CD14-positive monocyte (primary cell): ENCODE data around the gene MS4A18. TPM values are rescaled to one million over a fixed set of nuclear protein-coding genes. Genes with fewer than 3 reads are reported as not detected.

Source experiments
- DNase-seq, 3 donors: peaks; one replicate each; pipeline ENCODE4 v3.0.0-alpha.2; 2011 to 2022
- H2AFZ ChIP-seq: 2 replicates; pipeline ENCODE4 v1.6.0; 2012; ENCODE audit warnings: mild to moderate bottlenecking, low read depth, low read length, inconsistent platforms; ENCODE audit not compliant: insufficient read depth, poor library complexity, severe bottlenecking
- H3K27ac ChIP-seq, 2 donors: 1 replicate in 1 of 2; 2 replicates in 1 of 2; pipeline ENCODE4 v1.5.1; 2012 to 2013; ENCODE audit warnings: low read length in 2 of 2, control low read depth in 1 of 2, inconsistent platforms in 1 of 2, low read depth in 1 of 2, mild to moderate bottlenecking in 1 of 2
- H3K27me3 ChIP-seq, 2 donors: one replicate each; pipeline versions ENCODE4 v1.6.0 to v1.6.1; 2011 to 2013; ENCODE audit warnings: low read length in 2 of 2; ENCODE audit not compliant: control insufficient read depth in 2 of 2, insufficient read depth in 2 of 2
- H3K36me3 ChIP-seq, 2 donors: replicated peaks in 1 of 2; 1 replicate in 1 of 2; 2 replicates in 1 of 2; pipeline versions ENCODE4 v1.5.1 to v1.6.1; 2012 to 2013; ENCODE audit warnings: low read length in 2 of 2, control low read depth in 1 of 2, inconsistent platforms in 1 of 2, mild to moderate bottlenecking in 1 of 2; ENCODE audit not compliant: insufficient read depth in 2 of 2, control insufficient read depth in 1 of 2
- H3K4me1 ChIP-seq, 2 donors: 1 replicate in 1 of 2; 2 replicates in 1 of 2; pipeline versions ENCODE4 v1.5.1 to v1.6.1; 2012 to 2013; ENCODE audit warnings: low read length in 2 of 2, control low read depth in 1 of 2, inconsistent platforms in 1 of 2, mild to moderate bottlenecking in 1 of 2, moderate library complexity in 1 of 2; ENCODE audit not compliant: insufficient read depth in 2 of 2, control insufficient read depth in 1 of 2
- H3K4me2 ChIP-seq: replicated peaks from 2 replicates; pipeline ENCODE3; 2012; ENCODE audit warnings: low read length, moderate library complexity, mild to moderate bottlenecking; ENCODE audit not compliant: poor library complexity, severe bottlenecking; ENCODE audit errors: extremely low read depth
- H3K4me3 ChIP-seq, 3 experiments: fragments of 200-600 bp in 1 of 3; sonication (generic) in 1 of 3; replicated peaks in 1 of 3; 1 replicate in 2 of 3; 2 replicates in 1 of 3; pipeline ENCODE4 v1.5.1; 2011 to 2013; ENCODE audit warnings: low read length in 3 of 3, mild to moderate bottlenecking in 3 of 3, control low read depth in 2 of 3, low read depth in 2 of 3, inconsistent platforms in 1 of 3, moderate library complexity in 1 of 3
- H3K79me2 ChIP-seq: 2 replicates; pipeline ENCODE4 v1.6.0; 2012; ENCODE audit warnings: mild to moderate bottlenecking, control low read depth, inconsistent platforms, low read length, moderate library complexity; ENCODE audit not compliant: insufficient read depth
- H3K9ac ChIP-seq: 2 replicates; pipeline ENCODE4 v1.6.0; 2017; ENCODE audit warnings: low read length, mild to moderate bottlenecking; ENCODE audit not compliant: insufficient read depth, poor library complexity, severe bottlenecking
- H3K9me3 ChIP-seq, 2 donors: replicated peaks in 1 of 2; 1 replicate in 1 of 2; 2 replicates in 1 of 2; pipeline versions ENCODE4 v1.5.1 to v1.6.1; 2012 to 2013; ENCODE audit warnings: low read length in 2 of 2, control low read depth in 1 of 2; ENCODE audit not compliant: control insufficient read depth in 1 of 2, insufficient read depth in 1 of 2
- H4K20me1 ChIP-seq: 2 replicates; pipeline ENCODE4 v1.6.0; 2012; ENCODE audit warnings: mild to moderate bottlenecking, low read length, control low read depth, moderate library complexity; ENCODE audit not compliant: insufficient read depth
- H3K27ac Mint-ChIP-seq, 7 donors: one replicate each; pipeline ENCODE4 v1.8.0; 2020; ENCODE audit warnings: mild to moderate bottlenecking in 7 of 7, mixed read lengths in 7 of 7, moderate library complexity in 6 of 7, inconsistent platforms in 2 of 7
- H3K27me3 Mint-ChIP-seq, 3 donors: one replicate each; pipeline ENCODE4 v1.8.0; 2021 to 2022; ENCODE audit warnings: low read depth in 3 of 3, mild to moderate bottlenecking in 3 of 3, mixed read lengths in 3 of 3, moderate library complexity in 3 of 3, inconsistent platforms in 1 of 3
- H3K36me3 Mint-ChIP-seq, 2 donors: one replicate each; pipeline ENCODE4 v1.8.0; 2020; ENCODE audit warnings: mixed read lengths in 2 of 2, inconsistent platforms in 1 of 2, mild to moderate bottlenecking in 1 of 2
- H3K4me1 Mint-ChIP-seq: one replicate; pipeline ENCODE4 v1.8.0; 2020; ENCODE audit warnings: mild to moderate bottlenecking, mixed read lengths
- H3K4me3 Mint-ChIP-seq, 2 donors: one replicate each; pipeline ENCODE4 v1.8.0; 2020; ENCODE audit warnings: mild to moderate bottlenecking in 2 of 2, mixed read lengths in 2 of 2, moderate library complexity in 1 of 2
- H3K9me3 Mint-ChIP-seq, 7 donors: one replicate each; pipeline ENCODE4 v1.8.0; 2020 to 2022; ENCODE audit warnings: mixed read lengths in 7 of 7, mild to moderate bottlenecking in 6 of 7, moderate library complexity in 6 of 7, inconsistent platforms in 2 of 7
- CTCF ChIP-seq: fragments of 200-600 bp; IDR thresholded peaks from one replicate; pipeline ENCODE4 v1.8.0; 2022; ENCODE audit warnings: antibody characterized with exemption, mild to moderate bottlenecking
- WGBS: methylation state at CpG from one replicate; pipeline ENCODE4 v1.1.5; 2013; ENCODE audit warnings: missing lambda C conversion rate; ENCODE audit not compliant: insufficient coverage; 5-methylcytosine and 5-hydroxymethylcytosine counted together
- intact Hi-C, 2 donors: fragments of 100-400 bp; cut with micrococcal nuclease; formaldehyde crosslinking; loops; one replicate each; pipeline versions ENCODE4 v1.15.0 to v1.15.1; 2023
- polyA plus RNA-seq, 3 donors: library from polyadenylated mRNA; depleted of rRNA in 1 of 3; unstranded in 2 of 3; stranded (reverse) in 1 of 3; fragments of 300-500 nt in 2 of 3; fragments of >200 nt in 1 of 3; fragmentation: Illumina TruSeq in 2 of 3; gene quantifications; 1 replicate in 2 of 3; 2 replicates in 1 of 3; pipeline ENCODE4 v1.2.3, GENCODE V29; 2012 to 2021

Gene MS4A18
- polyA plus RNA-seq, 3 donors = not detected

GRCh38 chr11:60774726-60775125, 50.2 kb downstream of the MS4A18 start:
- H3K36me3 ChIP-seq = no peaks in the 10 kb centered on the region
- WGBS = 88% methylated on average over 10 of the region's 13 CpGs
- no peak overlapping the region for H3K9ac ChIP-seq
- Mint-ChIP-seq H3K27me3 (peaks cover 3 to 10% (median 9%) of the 10 kb centered on the region in 3 donors), H3K9me3 (peaks cover 0 to 2% (median 0%) of the 10 kb centered on the region in 7 donors), H3K4me3 (peak overlapping the region in 1 of 2 donors; percentile 3), H3K27ac (no peak overlapping the region), H3K36me3 (no peaks in the 10 kb centered on the region), H3K4me1 (peaks cover 5% of the 10 kb centered on the region)
- H3K4me1 ChIP-seq = no peaks in the 10 kb centered on the region
- H3K27ac ChIP-seq = no peak overlapping the region
- H2AFZ ChIP-seq = no peak overlapping the region
- no peak for TF ChIP-seq CTCF
- H3K9me3 ChIP-seq = no peaks in the 10 kb centered on the region
- H3K79me2 ChIP-seq = no peaks in the 10 kb centered on the region
- DNase-seq = no peak
- H4K20me1 ChIP-seq = no peaks in the 10 kb centered on the region
- intact Hi-C loops = no loop called here
- no peak overlapping the region for H3K4me3 ChIP-seq
- H3K27me3 ChIP-seq = peaks cover 0 to 3% of the 10 kb centered on the region in 2 donors
- H3K4me2 ChIP-seq = no peak overlapping the region

- Histone ChIP-seq H3K9me3 (no peaks in the 10 kb centered on the region), H3K79me2 (no peaks in the 10 kb centered on the region), H3K4me3 (no peak overlapping the region), H2AFZ (no peak overlapping the region), H3K36me3 (no peaks in the 10 kb centered on the region), H3K9ac (no peak overlapping the region), H3K27me3 (peaks cover 0 to 3% of the 10 kb centered on the region in 2 donors), H4K20me1 (no peaks in the 10 kb centered on the region), H3K27ac (no peak overlapping the region), H3K4me1 (no peaks in the 10 kb centered on the region), H3K4me2 (no peak overlapping the region)
- intact Hi-C loops = no loop called here
- Mint-ChIP-seq H3K36me3 (no peaks in the 10 kb centered on the region), H3K4me3 (peak overlapping the region in 1 of 2 donors; percentile 16), H3K27ac (peak overlapping the region in 1 of 7 donors; percentile 54), H3K4me1 (peaks cover 5% of the 10 kb centered on the region), H3K27me3 (peaks cover 3 to 10% (median 9%) of the 10 kb centered on the region in 3 donors), H3K9me3 (peaks cover 0 to 5% (median 0%) of the 10 kb centered on the region in 7 donors)
- DNase-seq = peak; percentile 62 to 74 (median 63)
- TF ChIP-seq CTCF = peak; percentile 91
- WGBS = 25% methylated on average over 11 of the region's 15 CpGs
These were observed 51.0 kb downstream of the MS4A18 start for GRCh38 chr11:60775420-60775961.
